HG03439 (cell line): ENCODE results near the gene AGPAT4.

Experiments
- ATAC-seq: cut with Tn5 transposase; IDR thresholded peaks from one replicate; pipeline ENCODE4 v1.9.1; 2021; ENCODE audit warnings: mild to moderate bottlenecking, moderate library complexity; ENCODE audit not compliant: unreplicated experiment

AGPAT4 gene

DNA sequence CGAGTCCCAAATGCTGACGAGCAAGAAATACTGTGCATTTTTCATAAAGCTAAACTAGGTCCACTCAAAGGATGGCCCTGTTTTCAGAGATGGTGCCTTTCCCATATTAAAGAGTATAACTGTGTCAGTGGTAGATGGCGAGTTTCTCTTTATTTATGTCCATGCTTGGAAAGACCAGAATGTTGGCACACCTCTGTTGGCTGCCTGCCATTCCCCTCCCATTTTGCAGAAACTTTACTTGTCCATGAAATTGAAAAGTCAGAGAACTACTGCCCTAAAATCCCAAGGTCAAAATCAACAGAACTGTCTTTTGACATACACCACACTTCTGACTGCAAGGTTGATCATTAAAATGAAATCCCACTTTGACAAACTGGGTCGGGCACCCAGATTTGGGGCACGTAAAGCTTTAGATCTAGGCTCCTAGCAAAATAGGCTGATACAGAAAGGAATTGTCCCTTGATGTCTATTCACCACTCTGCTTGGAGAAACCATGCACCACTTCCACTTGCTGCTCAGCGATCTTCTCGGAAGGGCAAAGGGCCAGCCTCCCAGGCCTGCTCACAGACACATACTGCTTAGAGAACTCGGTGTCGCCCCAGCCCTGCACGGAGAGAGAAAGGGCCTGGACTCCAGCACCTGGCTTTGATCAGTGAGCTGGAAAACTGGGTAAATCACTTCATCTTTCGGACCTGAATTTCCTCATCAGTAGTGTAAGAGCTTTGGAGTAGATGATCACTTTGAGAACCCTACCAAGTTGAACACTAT, 130.0 kb downstream of the AGPAT4 start:
- no peak for ATAC-seq

DNA sequence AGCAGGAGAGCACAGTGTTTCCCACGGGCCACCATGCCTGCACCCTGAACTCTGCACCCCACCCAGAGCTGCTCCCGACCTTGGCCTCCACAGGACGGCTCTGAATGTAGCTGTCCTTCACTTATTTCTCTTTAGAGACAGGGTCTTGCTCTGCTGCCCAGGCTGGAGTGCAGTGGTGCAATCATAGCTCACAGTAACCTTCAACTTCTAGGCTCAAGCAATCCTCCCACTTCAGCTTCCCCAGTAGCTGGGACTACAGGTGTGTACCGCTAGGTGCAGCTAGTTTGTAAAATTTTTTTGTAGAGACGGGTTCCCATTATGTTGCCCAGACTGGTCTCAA, 130.9 kb downstream of the AGPAT4 start:
- ATAC-seq = no peak

DNA sequence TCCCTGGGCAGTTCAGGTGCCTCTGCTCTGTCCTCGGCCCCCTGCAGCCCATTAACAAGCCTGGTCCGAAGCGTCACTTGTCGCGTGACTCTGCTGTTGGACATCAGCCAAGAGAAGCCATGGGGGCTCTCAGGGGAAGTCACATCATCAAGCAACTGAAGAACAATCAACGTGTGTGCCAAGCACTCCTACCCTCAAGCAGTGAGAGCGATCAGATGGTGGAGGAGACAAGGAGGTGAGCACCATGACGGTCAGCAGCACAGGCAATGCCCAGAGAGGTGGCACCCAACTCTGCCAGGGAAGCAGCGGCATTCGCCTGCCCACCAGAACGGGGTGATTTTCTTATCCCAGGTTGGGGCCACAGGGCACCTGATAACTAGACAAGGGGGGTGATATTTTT, 132.7 kb downstream of the AGPAT4 start:
- no peak for ATAC-seq

DNA sequence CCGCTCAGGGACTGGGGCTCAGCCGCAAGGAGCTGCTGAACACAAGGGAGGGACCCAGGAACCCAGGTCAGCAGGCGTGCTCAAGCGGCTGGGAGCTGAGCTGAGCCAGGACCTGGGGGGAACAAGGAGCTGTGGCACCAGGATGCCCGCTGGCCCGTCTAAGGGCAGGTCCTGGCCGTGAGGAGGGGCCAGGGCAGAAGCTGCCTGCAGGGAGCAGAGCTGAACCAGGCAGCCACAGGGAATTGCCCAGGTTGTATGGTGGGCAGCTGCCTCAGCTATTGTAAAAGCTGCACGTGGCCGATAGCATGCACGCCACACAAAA, 133.3 kb downstream of the AGPAT4 start:
- no peak for ATAC-seq

DNA sequence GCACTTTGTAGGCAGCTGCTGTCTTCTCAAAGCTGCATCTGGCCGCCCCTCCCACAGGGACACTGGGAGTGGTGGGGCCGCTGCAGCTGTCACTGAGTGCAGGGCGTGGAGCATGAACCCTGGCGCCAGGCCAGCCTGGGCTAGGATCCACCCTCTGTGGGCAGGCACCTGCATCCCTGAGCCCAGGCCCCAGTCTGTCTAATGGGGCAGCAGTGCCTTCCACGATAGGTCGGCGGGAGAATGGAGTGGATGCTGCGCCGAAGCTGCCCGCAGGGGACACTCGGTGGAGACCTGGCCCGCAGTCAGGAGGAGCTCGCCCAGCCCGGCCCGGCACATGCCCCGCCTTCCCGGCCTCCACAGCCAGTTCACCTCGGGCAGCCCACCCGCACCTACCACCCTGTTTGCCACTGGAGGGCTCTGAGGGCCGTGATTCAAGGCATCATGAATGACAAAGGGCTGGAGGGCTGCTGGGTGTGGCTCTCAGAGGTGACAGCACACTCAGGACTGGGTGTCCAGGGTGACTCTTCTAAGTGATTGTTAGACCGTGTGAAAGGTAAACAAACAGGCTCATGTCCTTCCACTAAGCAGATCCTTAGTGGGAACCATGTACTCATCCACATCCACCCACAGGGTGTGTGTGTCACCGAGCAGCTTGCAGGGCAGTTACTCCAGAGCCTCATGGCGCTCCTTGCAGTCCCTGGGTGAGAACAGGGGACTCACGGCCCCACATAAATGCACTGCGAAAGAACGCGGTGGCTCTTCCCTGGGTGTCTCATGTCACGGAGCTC, 133.9 kb downstream of the AGPAT4 start:
- no peak for ATAC-seq

DNA sequence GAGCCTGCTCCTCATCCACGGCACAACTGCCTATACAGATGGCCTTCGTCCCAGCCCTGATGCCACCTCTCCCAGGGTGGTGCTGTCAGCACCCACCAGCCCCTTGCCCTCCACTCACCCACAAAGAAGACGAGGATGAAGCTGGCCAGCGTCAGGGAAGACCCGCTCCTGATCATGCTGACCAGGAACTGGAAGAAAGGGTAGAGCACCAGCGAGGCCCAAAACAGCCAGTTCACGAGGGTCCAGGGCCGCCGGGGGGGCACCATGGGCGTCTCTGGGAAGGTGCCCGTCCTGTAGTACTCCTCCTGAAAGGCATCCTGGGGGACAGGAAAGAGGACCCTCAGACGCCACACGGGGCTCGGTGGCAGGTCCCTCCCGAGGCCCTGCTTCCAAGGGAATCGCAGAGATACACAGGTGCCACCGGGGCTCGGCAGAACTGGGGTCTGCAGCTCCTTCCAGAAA, 134.5 kb downstream of the AGPAT4 start:
- ATAC-seq = no peak

DNA sequence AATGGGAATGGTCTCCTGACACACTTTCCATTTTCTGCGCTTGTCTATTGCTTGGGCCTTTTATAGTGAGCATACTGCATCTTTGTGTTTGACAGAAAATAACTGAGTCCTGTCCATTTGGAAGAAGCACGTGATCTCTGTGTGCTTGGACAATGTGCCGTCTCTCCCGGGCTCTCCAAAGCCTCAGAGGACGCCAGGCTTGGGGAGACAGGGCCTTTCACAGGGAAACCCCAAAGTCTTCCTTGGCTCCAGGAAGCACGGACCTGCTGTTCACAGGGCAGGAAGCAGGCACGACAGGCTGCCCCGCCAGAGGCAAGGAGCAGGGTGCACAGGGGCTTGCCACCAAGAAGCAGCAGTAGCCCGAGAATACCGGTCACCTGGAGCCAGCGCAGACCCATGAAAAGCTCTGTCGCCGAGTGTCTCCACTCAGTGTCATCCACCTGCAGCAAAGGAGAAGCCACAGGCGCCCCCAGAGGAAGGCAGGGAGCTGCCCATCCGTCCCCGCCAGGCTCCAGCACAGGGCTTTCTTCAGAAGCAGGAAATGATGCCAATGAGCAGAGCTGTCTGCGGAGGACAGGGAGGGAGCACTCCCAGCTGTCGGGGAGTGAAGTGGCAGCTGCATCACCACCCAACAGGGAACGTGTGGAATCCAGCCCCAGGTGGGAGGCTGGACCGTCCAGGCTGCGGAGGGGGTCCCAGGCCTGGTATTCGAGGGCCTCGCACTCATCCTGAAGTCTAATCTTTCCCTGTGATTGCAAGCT, 135.1 kb downstream of the AGPAT4 start:
- no peak for ATAC-seq

DNA sequence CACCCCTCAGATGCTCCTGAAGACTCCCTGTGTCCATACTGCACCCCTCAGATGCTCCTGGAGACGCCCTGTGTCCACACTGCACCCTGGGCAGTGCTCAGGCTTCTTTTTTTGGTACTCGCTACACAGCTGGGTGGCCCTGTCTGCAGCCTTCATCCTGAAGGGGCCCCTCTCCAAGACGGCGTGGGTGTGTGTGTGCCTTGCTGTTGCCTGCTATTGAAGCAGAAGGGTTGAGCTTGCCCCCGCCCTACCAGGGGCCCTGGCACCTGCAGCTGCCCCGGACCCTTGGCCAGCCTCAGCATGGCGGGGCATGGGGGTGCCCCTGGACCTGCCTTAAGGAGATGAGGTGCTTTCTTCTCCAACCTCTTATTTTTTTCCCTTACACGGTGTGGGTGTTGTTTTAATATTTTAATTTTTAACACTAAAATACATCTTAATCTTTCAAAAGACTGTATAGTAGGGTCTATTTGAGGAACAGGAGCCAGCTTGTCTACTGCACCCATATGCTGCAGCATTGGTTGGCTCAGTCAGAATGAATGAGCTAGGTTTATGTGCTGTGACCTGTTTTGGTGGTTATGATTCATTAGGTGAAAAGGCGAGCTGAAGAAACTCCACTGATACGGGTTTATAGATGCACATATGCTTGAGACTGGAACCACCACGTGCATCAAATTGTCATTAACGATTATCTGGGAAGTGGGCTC, 135.9 kb downstream of the AGPAT4 start:
- no peak for ATAC-seq

DNA sequence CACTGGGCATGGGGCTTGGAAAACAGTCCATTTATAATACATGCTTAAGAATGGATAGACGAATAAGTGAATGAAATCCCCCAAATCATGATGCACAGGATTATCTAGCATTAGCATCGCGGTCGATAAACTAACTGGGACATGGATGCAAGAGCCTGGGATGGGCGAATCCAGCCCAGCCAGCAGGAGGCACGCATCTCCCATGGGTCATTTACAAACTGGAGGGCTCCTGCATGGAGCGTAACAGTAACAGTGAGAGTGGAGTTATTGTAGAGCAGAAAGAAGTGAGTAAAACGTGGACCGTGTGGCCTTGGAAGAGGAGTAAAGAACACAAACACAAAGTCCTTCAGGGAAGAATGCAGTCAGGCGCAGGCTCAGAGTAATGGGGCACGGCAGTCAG, 136.5 kb downstream of the AGPAT4 start:
- ATAC-seq = no peak

DNA sequence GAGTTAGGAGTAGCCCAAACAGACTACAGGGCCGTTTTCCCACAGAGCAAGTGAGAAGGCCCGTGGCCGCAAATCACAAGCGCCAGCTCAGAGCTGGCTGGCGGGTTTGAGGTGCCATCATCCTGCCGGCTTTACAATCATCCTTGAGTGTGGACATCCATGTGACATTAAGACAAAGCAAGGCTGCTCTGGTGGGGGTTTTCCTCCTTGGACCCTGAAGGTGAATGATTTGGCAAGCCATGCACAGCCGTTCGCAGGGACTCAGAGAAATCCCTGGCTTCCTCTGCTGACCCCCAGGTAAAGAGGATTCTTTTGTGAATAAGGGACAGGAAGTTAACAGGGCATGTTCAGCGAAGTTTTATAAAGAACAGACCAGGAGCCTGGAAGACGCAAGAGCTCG, 137.2 kb downstream of the AGPAT4 start:
- no peak for ATAC-seq

DNA sequence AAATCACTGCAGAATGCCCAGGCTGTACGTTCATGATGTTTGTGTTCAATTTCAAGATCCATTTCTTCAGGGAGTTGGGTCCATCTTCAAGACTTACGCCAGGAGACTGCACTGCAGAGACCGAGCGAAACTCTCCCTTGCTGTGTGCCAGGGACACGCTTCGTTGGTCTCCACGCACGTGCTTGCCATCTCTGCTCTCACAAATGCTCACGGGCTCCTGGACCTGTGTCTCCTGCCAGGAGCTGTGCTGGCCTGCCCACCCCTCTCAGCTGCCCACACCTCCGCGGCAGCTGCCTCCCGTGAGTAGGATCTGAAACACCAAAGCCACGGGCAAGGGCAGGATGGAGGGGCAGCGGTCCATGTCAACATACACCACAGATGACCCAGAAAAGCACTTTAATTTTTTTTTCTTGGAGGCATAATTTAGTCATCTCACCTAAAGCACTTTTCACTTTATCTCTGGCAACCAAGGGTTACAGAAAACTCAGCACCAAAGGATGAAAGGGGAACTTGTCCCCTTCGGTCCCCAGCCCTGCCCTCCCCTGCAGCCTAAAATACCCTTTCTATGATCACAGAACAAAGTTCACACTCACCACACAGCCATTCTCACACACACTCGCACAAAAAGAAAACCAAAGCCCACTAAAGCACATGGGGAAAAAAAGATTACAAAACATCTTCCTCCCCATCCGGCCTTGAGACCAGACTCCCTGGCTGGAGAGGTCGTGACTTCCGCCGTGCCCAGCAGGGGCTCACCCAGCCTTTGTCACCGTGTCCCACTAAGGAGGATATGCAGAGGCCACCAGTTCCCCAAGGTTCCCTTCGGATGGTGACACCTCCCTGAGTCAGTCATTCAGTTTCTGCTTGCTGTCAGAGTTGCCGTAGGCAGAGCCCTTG, 137.9 kb downstream of the AGPAT4 start:
- ATAC-seq = no peak

DNA sequence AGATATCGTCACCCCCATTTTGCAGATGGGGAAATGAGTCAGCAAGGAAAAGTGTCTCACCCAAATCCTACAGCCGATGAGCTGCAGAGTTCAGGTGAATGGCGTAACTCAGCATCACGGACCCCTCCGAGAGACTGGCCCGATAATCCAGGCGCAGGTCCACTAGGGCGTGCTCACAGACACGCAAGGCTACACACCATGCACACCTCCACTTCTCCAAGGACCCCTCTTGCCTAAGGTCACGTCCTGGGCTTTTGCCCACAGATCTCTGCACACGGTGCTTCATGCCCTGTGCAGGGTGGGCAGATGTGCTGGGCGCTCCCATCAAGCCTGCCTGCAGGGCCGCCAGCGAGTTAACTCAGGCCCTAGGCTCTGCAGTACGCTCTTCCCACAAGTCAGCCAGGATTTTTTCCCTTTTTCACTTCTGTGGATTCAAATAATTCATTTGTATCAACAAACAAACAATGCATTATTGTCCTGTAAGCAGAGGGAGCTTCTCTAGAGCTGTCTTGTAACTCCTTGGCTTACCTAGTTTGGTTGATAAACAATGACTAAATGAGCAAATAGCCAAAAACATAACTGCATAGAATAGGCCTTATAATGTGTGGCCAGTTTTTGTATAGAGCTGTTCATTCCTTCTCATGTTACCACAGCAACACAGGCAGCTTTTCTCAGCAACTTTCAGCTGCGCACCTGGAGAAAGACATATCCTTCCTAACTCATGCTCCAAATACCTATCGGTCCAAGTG, 139.1 kb downstream of the AGPAT4 start:
- no peak for ATAC-seq

DNA sequence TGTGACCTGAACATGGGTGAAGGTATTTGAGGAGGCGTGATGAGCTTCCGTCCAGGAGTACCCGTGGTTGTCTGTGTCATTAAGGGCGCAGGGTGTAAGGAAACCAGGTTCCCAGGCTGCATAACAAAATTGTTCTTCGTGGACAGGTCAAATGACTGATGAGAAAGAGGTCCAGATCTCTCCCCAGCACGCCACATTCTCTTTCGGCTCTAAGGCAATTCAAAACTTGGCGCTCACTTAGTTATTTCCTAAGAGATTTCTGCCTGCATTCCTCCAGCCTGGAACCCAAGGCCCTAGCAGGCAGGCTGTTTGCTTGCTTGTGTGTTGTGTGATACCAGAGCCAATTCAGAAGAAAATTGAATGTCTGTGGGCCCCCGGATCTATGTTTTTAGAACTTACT, 139.9 kb downstream of the AGPAT4 start:
- no peak for ATAC-seq

DNA sequence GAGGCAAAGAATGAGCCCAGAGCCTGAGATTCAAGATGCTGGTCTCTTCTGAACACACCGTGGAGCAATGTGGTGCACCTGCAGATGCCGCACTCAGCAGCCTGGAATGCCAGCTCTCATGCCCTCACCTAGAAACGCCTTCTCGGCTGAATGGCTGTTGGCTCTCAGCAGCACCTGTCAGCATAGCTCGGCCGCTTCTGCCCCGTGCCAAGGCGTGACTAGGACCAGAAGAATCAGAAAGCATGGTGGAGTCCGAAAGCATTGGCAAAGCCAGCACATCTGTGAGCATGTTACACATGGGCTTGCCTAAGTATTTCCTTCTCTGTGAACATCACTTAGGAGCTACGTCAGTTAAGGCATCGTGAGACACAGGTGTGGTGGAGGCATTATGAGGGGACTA, 141.5 kb downstream of the AGPAT4 start:
- no peak for ATAC-seq

DNA sequence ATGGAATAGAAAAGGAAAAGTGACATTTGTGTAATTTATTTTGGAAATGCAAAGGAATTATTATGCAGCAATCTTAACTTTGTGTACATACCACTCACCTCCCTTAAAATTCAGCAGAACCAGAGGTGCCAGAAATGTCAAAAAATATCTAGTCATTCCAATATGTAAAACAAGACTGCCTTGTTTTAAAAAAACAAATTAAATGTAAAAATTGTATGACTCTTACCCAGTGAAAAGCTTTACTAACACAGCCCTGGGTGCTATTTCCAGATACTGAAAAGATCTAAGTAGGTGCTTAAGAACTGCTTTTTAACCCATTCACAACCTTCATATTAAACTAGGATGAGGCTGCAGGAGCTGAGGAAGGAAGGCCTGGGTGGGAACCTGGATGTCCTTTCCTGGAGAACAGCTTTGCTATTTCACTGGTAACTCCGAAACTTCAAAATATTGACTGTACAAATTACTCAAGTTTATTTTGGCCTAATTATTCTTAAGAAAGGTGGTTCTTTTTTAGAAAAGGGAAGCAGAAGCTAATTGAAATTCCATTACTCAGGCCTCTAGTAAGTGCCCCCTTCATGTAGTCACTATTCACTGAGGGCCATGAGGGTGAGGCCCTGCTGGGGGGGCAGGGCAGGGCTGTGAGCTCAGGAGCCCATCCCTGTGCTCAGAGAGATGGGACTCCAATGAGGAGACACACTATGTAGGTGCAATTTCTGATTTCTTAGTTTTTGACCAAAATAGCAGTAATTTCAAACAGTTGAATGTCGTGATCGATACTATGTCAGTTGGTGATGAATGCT, 142.7 kb downstream of the AGPAT4 start:
- no peak for ATAC-seq

DNA sequence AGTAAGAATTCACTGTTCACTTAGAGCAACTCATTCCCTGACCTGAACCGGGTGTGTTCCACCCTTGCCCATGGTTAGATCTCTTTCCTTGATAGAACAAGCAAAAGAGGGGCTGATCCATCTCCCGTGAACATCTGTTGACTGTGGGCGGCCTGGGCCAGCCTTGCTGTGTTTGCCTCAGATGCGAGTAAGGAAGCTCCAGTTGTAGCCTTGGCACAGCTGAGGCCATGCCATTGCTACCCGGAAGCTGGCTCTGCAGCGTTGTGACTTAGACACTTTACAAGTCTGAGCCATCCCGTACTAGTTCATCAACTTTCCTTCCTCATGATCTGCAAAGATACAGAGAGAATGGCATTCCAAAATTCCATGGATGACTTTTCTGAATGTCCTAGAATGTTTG, 143.3 kb downstream of the AGPAT4 start:
- ATAC-seq = no peak

DNA sequence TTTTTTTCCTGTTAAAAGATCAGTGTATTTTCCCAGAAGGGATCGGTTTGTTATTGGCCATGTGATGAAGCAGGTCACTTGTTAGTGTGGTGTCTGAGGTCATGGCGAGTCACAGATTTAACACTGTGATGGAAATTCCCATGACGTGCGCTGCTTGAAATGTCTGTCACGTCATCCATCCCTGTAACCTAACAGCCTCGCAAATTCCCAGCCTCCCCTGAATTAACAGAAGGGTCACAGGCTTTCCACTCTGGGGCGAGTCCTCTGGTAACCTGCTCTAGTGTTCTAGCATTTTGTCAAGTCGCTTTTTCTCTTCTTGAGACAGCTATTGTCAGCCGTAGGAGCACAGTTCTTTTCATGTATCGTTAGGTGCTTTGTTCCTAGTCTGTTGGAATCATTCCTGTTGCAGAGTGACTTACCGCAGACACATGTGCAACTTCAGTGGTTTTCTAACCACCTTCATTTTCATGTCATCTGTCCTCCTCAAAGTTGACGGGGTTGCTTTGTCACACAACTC, 145.1 kb downstream of the AGPAT4 start:
- no peak for ATAC-seq

DNA sequence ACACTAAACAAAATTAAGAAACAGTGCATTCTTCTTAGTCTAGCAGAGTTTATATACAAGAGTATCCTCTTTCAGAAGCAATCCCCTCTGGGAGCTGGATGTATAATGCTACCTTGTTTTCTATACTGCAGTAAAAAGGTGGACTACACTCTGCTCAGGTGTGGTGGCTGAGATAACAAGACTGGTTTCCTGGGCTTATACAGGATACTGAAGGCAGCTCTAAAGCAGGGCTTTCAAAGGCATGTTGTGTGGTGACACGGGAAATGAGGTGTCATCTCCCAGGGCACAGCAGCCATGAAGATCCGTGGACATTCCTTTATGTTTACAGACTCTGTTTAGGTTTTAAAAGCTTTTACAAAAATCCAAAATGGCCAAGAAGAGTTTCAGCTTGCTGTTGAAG, 145.6 kb downstream of the AGPAT4 start:
- no peak for ATAC-seq
